ENCODE data around the gene UTP3. TPM values are rescaled to one million over a fixed set of nuclear protein-coding genes. Genes with fewer than 3 reads are reported as not detected.

Gene UTP3
- polyA plus RNA-seq, 1 experiment: 27.1 TPM

DNA sequence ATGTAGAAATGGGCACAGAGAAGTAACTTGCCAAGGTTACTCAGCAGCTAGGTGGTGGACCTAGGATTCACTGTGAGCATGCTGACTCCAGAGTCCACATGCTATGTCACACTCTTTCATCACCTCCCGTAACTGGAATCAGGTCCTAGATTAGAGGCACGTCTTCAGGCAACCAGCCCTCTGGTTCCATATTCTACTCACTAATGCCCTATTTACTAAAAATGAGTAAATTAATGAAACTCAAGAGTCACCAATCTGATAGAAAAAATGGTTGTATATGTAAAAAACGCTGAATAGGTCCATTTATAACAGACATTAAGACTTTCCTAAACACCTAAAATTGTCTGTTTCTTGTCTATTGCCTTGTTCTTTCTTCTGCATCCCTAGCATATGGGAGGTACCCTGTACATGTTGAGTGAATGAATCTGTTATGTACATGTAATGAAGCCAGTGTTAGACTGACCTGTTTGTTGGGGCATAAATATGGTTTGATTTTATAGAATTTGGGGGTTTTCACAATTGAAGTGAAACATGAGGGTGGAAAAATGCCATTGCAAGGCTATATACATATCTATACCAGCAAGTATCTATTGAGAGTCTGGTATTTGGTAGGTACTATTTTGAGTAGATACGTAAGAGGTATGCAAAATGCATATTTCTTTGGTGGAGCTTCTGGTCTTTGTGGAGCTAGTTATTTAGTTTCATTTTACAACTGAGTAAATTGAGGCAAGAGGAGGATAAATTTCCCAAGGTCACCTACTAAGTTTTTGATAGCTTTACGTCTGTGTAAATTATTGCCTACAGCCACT is 26.0 kb downstream of the UTP3 start:
- Histone ChIP-seq H3K27ac (ENCODE audit: low read depth, low read length) (no peak overlapping the region), H3K27me3 (ENCODE audit: control insufficient read depth, insufficient read depth, low read length) (no peaks in the 10 kb centered on the region), H3K4me3 (ENCODE audit: low read depth, low read length) (no peak overlapping the region), H3K9me3 (ENCODE audit: control insufficient read depth, insufficient read depth, low read length) (no peaks in the 10 kb centered on the region)
- TF ChIP-seq CTCF (IDR thresholded peaks at IDR 0.05; ENCODE audit: low read depth, low read length): no peak
- no peak for DNase-seq (ENCODE audit: low read depth, low spot score)
- POLR2A ChIA-PET: no interaction called here
- CTCF ChIA-PET: no interaction called here

DNA sequence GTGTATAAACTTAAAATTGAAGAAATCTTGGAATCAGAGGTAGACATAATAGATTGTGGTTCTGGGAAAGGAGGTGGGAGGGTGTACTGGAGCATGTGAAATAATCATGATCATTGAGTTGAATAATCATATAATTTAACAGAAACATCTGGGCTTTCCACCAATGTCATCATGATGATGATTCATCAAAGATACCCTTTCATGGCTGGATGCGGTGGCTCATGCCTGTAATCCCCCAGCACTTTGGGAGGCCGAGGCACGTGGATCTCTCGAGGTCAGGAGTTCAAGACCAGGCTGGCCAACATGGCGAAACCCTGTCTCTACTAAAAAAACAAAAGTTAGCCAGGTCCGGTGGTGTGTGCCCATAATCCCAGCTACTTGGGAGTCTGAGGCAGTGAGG is 26.8 kb downstream of the UTP3 start:
- no peak for TF ChIP-seq CTCF (IDR thresholded peaks at IDR 0.05; ENCODE audit: low read depth, low read length)
- CTCF ChIA-PET: interaction anchor here (0.6 kb wide), 1 partner anchor 96 kb away, joined by 5 read pairs; no protein-coding TSS in a partner anchor
- no peak overlapping the region for H3K27ac ChIP-seq (ENCODE audit: low read depth, low read length)
- no peaks in the 10 kb centered on the region for H3K9me3 ChIP-seq (ENCODE audit: control insufficient read depth, insufficient read depth, low read length)
- no peaks in the 10 kb centered on the region for H3K27me3 ChIP-seq (ENCODE audit: control insufficient read depth, insufficient read depth, low read length)
- DNase-seq (ENCODE audit: low read depth, low spot score): no peak
- POLR2A ChIA-PET: no interaction called here
- H3K4me3 ChIP-seq (ENCODE audit: low read depth, low read length): no peak overlapping the region

- ChIA-PET POLR2A (no interaction called here), CTCF (interaction anchor here (1.2 kb wide), 1 partner anchor 34 kb away, joined by 4 read pairs; no protein-coding TSS in a partner anchor)
- Histone ChIP-seq H3K27ac (ENCODE audit: low read depth, low read length) (no peak overlapping the region), H3K4me3 (ENCODE audit: low read depth, low read length) (no peak overlapping the region), H3K27me3 (ENCODE audit: control insufficient read depth, insufficient read depth, low read length) (no peaks in the 10 kb centered on the region), H3K9me3 (ENCODE audit: control insufficient read depth, insufficient read depth, low read length) (no peaks in the 10 kb centered on the region)
- no peak for TF ChIP-seq CTCF (IDR thresholded peaks at IDR 0.05; ENCODE audit: low read depth, low read length)
- DNase-seq (ENCODE audit: low read depth, low spot score): no peak
Observed at GRCh38 chr4:70718811-70719604, 30.7 kb downstream of the UTP3 start.

- H3K4me3 ChIP-seq (ENCODE audit: low read depth, low read length): peak within 1 kb of the TSS; percentile 85
- no peaks in the 10 kb centered on the region for H3K9me3 ChIP-seq (ENCODE audit: control insufficient read depth, insufficient read depth, low read length)
- H3K27ac ChIP-seq (ENCODE audit: low read depth, low read length): peak within 1 kb of the TSS; percentile 90
- DNase-seq (ENCODE audit: low read depth, low spot score): peak; percentile 91
- TF ChIP-seq CTCF (IDR thresholded peaks at IDR 0.05; ENCODE audit: low read depth, low read length): no peak
- ChIA-PET POLR2A (interaction anchor here (0.7 to 1.6 kb wide), 3 partner anchors 13 to 496 kb away, joined by 4 to 13 read pairs (median 7); no protein-coding TSS in a partner anchor), CTCF (interaction anchor here (0.6 to 2.1 kb wide), 5 partner anchors 16 to 745 kb away, joined by 3 to 12 read pairs (median 3); no protein-coding TSS in a partner anchor)
- no peaks in the 10 kb centered on the region for H3K27me3 ChIP-seq (ENCODE audit: control insufficient read depth, insufficient read depth, low read length)
Observed at GRCh38 chr4:70721747-70722146, 33.4 kb downstream of the UTP3 start, which contains the start of gene RUFY3. Gene RUFY3 (plus strand): TSS chr4:70721964. CDS start chr4:70722574, 610 bp downstream.

Data from AG04450 (cell line).